Upper lobe of left lung (tissue), 4 donors: ENCODE measurements around the gene SPTB.

ENCODE experiments used
- CTCF ChIP-seq, 6 experiments: fragments of 450-650 bp in 4 of 6; fragments of 200-600 bp in 2 of 6; sonication (generic) in 2 of 6; IDR thresholded peaks; one replicate each; pipeline ENCODE4 v1.5.1; 2016 to 2019; ENCODE audit warnings: antibody characterized with exemption in 6 of 6
- POLR2A ChIP-seq, 4 donors: fragments of 450-650 bp; IDR thresholded peaks; one replicate each; pipeline ENCODE4 v1.5.1; 2016 to 2017; ENCODE audit warnings: antibody characterized with exemption in 4 of 4, mild to moderate bottlenecking in 2 of 4

- TF ChIP-seq CTCF (IDR thresholded peaks at IDR 0.05) = no peak
- no peak for TF ChIP-seq POLR2A (IDR thresholded peaks at IDR 0.05)
Measured at GRCh38 chr14:64856529-64857445, 22.9 kb downstream of the SPTB start.
